ENCODE results near the gene DEDD. TPM values are rescaled to one million over a fixed set of nuclear protein-coding genes. Genes with fewer than 3 reads are reported as not detected.
A peak's percentile ranks its signal among the peaks of the same experiment; 100 is the strongest.

Gene DEDD
- total RNA-seq, 1 donor from 2014 or later = 46.9 TPM

GRCh38 chr1:161166669-161167548 is 34.4 kb upstream of the DEDD start:
- TF ChIP-seq CTCF (IDR thresholded peaks at IDR 0.05; ENCODE audit: unreplicated experiment) = peak; percentile 4
- H3K27me3 Mint-ChIP-seq = no peaks in the 10 kb centered on the region
- peaks cover 14% of the 10 kb centered on the region for H3K4me1 Mint-ChIP-seq (ENCODE audit: low read depth)
- H3K4me3 Mint-ChIP-seq (ENCODE audit: low read depth) = peak overlapping the region; percentile 87
- peak overlapping the region; percentile 95 for H3K27ac Mint-ChIP-seq
- DNase-seq (ENCODE audit: low spot score, unreplicated experiment) = no peak
- peaks cover 27% of the 10 kb centered on the region for H3K36me3 Mint-ChIP-seq (ENCODE audit: insufficient read depth)
- H3K9me3 Mint-ChIP-seq (ENCODE audit: low read depth) = no peaks in the 10 kb centered on the region

- Mint-ChIP-seq H3K9me3 (ENCODE audit: low read depth) (no peaks in the 10 kb centered on the region), H3K4me3 (ENCODE audit: low read depth) (peak within 1 kb of the TSS; percentile 87), H3K36me3 (ENCODE audit: insufficient read depth) (peaks cover 30% of the 10 kb centered on the region), H3K27ac (peak within 1 kb of the TSS; percentile 95), H3K27me3 (no peaks in the 10 kb centered on the region), H3K4me1 (ENCODE audit: low read depth) (peaks cover 17% of the 10 kb centered on the region)
- peak; percentile 81 for DNase-seq (ENCODE audit: low spot score, unreplicated experiment)
- peak; percentile 49 for TF ChIP-seq CTCF (IDR thresholded peaks at IDR 0.05; ENCODE audit: unreplicated experiment)
Observed at GRCh38 chr1:161165742-161166668, 33.5 kb upstream of the DEDD start, which contains the start of gene PPOX. Gene PPOX (plus strand): TSS chr1:161166426. CDS start chr1:161166848, 422 bp downstream.

GRCh38 chr1:161164901-161165610 is 32.6 kb upstream of the DEDD start:
- no peak for TF ChIP-seq CTCF (IDR thresholded peaks at IDR 0.05; ENCODE audit: unreplicated experiment)
- H3K9me3 Mint-ChIP-seq (ENCODE audit: low read depth) = no peaks in the 10 kb centered on the region
- no peaks in the 10 kb centered on the region for H3K27me3 Mint-ChIP-seq
- no peak for DNase-seq (ENCODE audit: low spot score, unreplicated experiment)
- peaks cover 20% of the 10 kb centered on the region for H3K4me1 Mint-ChIP-seq (ENCODE audit: low read depth)
- H3K27ac Mint-ChIP-seq = peak overlapping the region; percentile 69
- peak overlapping the region; percentile 38 for H3K4me3 Mint-ChIP-seq (ENCODE audit: low read depth)
- peaks cover 29% of the 10 kb centered on the region for H3K36me3 Mint-ChIP-seq (ENCODE audit: insufficient read depth)

- peaks cover 24% of the 10 kb centered on the region for H3K36me3 Mint-ChIP-seq (ENCODE audit: insufficient read depth)
- no peak for TF ChIP-seq CTCF (IDR thresholded peaks at IDR 0.05; ENCODE audit: unreplicated experiment)
- no peak overlapping the region for H3K4me3 Mint-ChIP-seq (ENCODE audit: low read depth)
- DNase-seq (ENCODE audit: low spot score, unreplicated experiment) = no peak
- peaks cover 23% of the 10 kb centered on the region for H3K4me1 Mint-ChIP-seq (ENCODE audit: low read depth)
- H3K27ac Mint-ChIP-seq = peak overlapping the region; percentile 7
- H3K9me3 Mint-ChIP-seq (ENCODE audit: low read depth) = no peaks in the 10 kb centered on the region
- H3K27me3 Mint-ChIP-seq = no peaks in the 10 kb centered on the region
Observed at GRCh38 chr1:161163793-161164192, 31.3 kb upstream of the DEDD start.
